GM18873 (cell line): ENCODE measurements around the gene NOLC1.

Experiments used
- ATAC-seq: cut with Tn5 transposase; IDR thresholded peaks from one replicate; pipeline ENCODE4 v1.9.1; 2021; ENCODE audit warnings: mild to moderate bottlenecking, moderate library complexity, moderate number of reproducible peaks; ENCODE audit not compliant: unreplicated experiment, low FRiP score

NOLC1 gene

GRCh38 chr10:102151774-102152544, at the start of gene NOLC1:
Gene NOLC1 (plus strand): TSS chr10:102152389. CDS start chr10:102152411, 22 bp downstream.
- peak; percentile 86 for ATAC-seq

- no peak for ATAC-seq
Measured at GRCh38 chr10:102102421-102102820, 49.8 kb upstream of the NOLC1 start.

- ATAC-seq = no peak
Measured at GRCh38 chr10:102106998-102107397, 45.2 kb upstream of the NOLC1 start.

GRCh38 chr10:102109166-102110116, 42.7 kb upstream of the NOLC1 start:
- ATAC-seq = no peak

- ATAC-seq = no peak
Measured at GRCh38 chr10:102111276-102111675, 40.9 kb upstream of the NOLC1 start.

- ATAC-seq = no peak
Measured at GRCh38 chr10:102112210-102112817, 39.9 kb upstream of the NOLC1 start.

GRCh38 chr10:102113261-102113955, 38.8 kb upstream of the NOLC1 start:
- ATAC-seq = no peak

- ATAC-seq = no peak
Measured at GRCh38 chr10:102113956-102114857, 38.0 kb upstream of the NOLC1 start.

GRCh38 chr10:102114861-102115618, 37.1 kb upstream of the NOLC1 start:
- peak; percentile 44 for ATAC-seq

- no peak for ATAC-seq
Measured at GRCh38 chr10:102115775-102116174, 36.4 kb upstream of the NOLC1 start.

- no peak for ATAC-seq
Measured at GRCh38 chr10:102116656-102117055, 35.5 kb upstream of the NOLC1 start.

- no peak for ATAC-seq
Measured at GRCh38 chr10:102117391-102118159, 34.6 kb upstream of the NOLC1 start.

GRCh38 chr10:102118867-102119266, 33.3 kb upstream of the NOLC1 start:
- ATAC-seq = no peak

GRCh38 chr10:102119417-102120141, 32.6 kb upstream of the NOLC1 start:
- no peak for ATAC-seq

GRCh38 chr10:102120142-102120990, 31.8 kb upstream of the NOLC1 start, which contains the start of gene LDB1:
Gene LDB1 (minus strand): TSS chr10:102120368. CDS start chr10:102120110, 258 bp downstream.
- ATAC-seq = peak; percentile 40
